H1 (cell line): ENCODE data around the gene TMEM163.

Experiments
- CEBPB ChIP-seq: IDR thresholded peaks from 2 replicates; pipeline ENCODE4 v1.6.1; 2012; ENCODE audit warnings: low read depth, low read length
- CTCF ChIP-seq, 3 experiments: IDR thresholded peaks; 1 replicate in 2 of 3; 2 replicates in 1 of 3; pipeline versions ENCODE4 v1.5.1 to v1.6.1; 2011; ENCODE audit warnings: low read length in 3 of 3, mild to moderate bottlenecking in 3 of 3, inconsistent platforms in 2 of 3, low read depth in 1 of 3, moderate library complexity in 1 of 3; ENCODE audit not compliant: insufficient read depth in 1 of 3; ENCODE audit errors: control extremely low read depth in 1 of 3
- EZH2 ChIP-seq: fragments of 200-600 bp; sonication (generic); IDR thresholded peaks from 2 replicates; pipeline ENCODE4 v1.7.1; 2012; ENCODE audit warnings: low read depth, mild to moderate bottlenecking, moderate library complexity, low read length, inconsistent platforms; ENCODE audit not compliant: severe bottlenecking
- FOSL1 ChIP-seq: IDR thresholded peaks from 2 replicates; pipeline ENCODE4 v1.6.1; 2011; ENCODE audit warnings: mild to moderate bottlenecking, low read depth, low read length, moderate library complexity; ENCODE audit not compliant: insufficient read depth

- no peak for TF ChIP-seq CTCF (IDR thresholded peaks at IDR 0.05; ENCODE audit: control extremely low read depth in 1 of 3, insufficient read depth in 1 of 3, low read depth in 1 of 3, low read length in 3 of 3)
- TF ChIP-seq CEBPB, result no peak
- TF ChIP-seq FOSL1, result no peak
- no peak for TF ChIP-seq EZH2
Observed at GRCh38 chr2:134739879-134740301, 21.1 kb upstream of the TMEM163 start.
